ENCODE measurements around the gene MRPS11.

- TF ChIP-seq, protein P1, sequence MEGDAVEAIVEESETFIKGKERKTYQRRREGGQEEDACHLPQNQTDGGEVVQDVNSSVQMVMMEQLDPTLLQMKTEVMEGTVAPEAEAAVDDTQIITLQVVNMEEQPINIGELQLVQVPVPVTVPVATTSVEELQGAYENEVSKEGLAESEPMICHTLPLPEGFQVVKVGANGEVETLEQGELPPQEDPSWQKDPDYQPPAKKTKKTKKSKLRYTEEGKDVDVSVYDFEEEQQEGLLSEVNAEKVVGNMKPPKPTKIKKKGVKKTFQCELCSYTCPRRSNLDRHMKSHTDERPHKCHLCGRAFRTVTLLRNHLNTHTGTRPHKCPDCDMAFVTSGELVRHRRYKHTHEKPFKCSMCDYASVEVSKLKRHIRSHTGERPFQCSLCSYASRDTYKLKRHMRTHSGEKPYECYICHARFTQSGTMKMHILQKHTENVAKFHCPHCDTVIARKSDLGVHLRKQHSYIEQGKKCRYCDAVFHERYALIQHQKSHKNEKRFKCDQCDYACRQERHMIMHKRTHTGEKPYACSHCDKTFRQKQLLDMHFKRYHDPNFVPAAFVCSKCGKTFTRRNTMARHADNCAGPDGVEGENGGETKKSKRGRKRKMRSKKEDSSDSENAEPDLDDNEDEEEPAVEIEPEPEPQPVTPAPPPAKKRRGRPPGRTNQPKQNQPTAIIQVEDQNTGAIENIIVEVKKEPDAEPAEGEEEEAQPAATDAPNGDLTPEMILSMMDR (IDR thresholded peaks at IDR 0.05; ENCODE audit: low read depth, low read length), result no peak
- TF ChIP-seq MAX (IDR thresholded peaks at IDR 0.05; ENCODE audit: low read depth, low read length) (no peak), POLR2A (IDR thresholded peaks at IDR 0.05; ENCODE audit: extremely low read depth, insufficient read length) (no peak)
These were observed 43.7 kb downstream of the MRPS11 start for GRCh38 chr15:88511161-88511560.

All from NB4 (cell line).